GM12892 (cell line): Measurements from ENCODE around the gene FBXO36.

Experiments
- POLR2A ChIP-seq: IDR thresholded peaks from 2 replicates; pipeline ENCODE4 v1.6.1; 2011; ENCODE audit warnings: low read depth, low read length, control low read depth
- TAF1 ChIP-seq: IDR thresholded peaks from 2 replicates; pipeline ENCODE4 v1.6.1; 2011; ENCODE audit warnings: low read depth, mild to moderate bottlenecking, control low read depth, low read length, borderline replicate concordance

DNA sequence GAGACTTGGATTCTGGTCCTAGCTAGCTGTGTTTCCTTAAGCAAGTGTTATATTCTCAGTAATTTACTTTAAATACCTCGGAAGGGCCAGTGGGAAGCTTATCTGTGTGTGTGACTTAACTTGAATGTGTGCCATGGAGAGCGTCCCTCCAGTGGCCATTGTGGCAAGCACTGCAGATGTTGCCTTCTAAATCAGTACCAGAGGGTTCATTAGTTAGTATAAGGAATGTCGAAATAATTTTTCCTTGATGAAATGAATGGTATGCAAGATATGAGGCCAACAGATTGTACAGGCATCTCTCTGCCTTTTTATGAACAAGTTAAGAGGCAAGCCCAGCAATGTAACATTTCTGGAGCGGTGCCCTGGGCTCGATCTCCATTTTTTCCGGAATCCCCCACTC, 52.0 kb downstream of the FBXO36 start:
- TF ChIP-seq POLR2A = no peak
- TF ChIP-seq TAF1 = no peak
